ENCODE measurements around the gene CNTNAP3B.
"Not testable (repeated sequence)": the region's sequence is repeated elsewhere in the genome, so short reads cannot be mapped to it uniquely, and the experiment has no call there.

CNTNAP3B gene

DNA sequence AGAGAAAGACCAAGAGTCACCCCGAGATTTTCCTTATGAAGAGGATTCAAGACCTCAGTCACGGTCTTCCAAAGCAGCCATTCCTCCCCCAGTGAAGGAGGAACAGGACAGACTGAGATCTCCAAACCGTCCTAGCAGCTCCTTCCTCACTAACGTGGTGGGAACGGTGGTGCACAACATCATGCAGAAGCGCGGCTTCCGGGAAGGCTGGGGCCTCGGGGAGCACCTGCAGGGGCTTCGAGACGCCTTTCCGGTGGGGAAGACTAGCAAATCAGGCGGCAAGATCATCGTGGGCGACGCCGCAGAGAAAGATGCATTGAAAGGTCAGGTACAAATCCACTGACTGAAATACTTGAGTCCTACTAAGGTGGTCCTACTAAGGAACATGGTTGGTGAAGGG, 154.3 kb downstream of the CNTNAP3B start:
- not testable (repeated sequence) for DNase-seq

- DNase-seq, result not testable (repeated sequence)
These were observed 176.2 kb downstream of the CNTNAP3B start for GRCh38 chr9:41953007-41953406.

DNA sequence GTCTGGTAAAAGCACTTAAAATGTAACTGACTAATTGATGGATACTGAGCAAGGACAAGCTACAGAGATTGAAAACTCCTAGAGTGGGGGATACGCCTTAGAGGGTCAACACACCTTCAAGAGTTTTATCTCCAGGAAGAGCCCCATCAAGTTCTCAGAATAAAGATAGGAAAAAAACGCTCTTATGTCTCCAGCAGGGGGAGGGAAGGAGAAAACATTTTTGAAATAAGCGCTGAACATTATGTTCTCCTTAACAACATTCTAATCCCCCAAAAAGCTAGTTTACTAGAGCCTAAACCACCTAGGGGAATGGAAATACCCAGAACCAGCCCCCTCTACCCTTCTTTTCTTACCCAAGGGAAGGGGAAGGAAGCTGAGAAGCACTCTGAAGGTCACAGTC, 187.5 kb downstream of the CNTNAP3B start:
- not testable (repeated sequence) for DNase-seq

DNA sequence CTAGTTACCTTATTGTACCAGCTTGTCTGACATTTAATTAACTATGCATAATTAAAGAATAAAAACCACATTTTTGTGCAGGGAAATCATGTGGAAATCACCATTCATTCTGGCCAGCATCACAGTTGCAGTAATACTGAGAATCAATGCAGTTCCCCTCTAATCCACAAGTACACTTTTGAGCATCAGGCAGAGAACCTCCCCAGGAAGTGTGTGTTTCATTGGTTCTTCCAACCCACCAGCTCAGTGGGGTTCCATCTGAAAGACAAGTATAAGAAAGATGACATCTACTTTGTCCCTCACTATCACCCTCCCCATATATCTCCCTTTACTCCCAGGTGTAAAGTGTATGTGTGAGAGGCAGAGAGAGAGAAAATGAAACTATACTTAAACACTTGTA, 191.1 kb downstream of the CNTNAP3B start:
- not testable (repeated sequence) for DNase-seq

DNA sequence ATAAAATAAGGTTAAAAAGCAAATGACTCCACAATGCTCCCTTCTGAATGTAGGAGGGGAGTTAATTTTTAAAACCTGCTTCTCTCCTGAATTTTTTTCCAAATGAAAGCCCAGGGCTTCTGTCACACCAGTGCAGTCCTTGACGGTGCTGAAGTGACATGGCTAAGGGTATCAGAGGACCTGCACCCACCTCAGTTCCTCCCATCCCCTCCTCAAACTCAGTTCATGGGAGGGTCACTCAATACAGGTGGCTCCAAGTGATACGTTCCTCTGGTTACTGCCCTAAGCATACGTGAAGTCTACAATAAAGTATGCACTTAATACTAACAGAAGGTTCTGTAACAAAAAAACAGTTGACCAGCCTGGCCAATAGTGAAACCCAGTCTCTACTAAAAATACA, 193.5 kb downstream of the CNTNAP3B start:
- DNase-seq, result not testable (repeated sequence)

- not testable (repeated sequence) for DNase-seq
These were observed 200.1 kb downstream of the CNTNAP3B start for GRCh38 chr9:41929172-41929571.

DNA sequence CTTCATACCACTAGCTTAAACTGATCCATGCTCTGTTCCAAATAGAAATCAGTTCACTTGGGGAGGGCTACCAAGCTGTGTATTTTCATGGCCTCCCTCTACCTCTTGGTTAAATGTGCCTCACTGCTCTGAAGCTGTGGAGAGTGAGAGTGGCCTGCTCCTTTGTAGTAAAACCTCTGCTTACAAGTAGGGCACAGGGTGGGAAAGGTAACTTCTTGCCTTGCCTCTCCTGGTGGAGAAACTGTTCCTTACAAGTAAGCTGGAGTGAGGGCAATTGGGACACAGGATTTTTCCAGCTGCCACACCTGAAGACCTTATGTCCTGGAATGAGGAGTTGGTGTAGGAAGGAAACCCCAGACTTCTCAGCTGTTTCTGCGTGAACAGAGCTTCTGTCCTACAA, 211.9 kb downstream of the CNTNAP3B start:
- not testable (repeated sequence) for DNase-seq

DNA sequence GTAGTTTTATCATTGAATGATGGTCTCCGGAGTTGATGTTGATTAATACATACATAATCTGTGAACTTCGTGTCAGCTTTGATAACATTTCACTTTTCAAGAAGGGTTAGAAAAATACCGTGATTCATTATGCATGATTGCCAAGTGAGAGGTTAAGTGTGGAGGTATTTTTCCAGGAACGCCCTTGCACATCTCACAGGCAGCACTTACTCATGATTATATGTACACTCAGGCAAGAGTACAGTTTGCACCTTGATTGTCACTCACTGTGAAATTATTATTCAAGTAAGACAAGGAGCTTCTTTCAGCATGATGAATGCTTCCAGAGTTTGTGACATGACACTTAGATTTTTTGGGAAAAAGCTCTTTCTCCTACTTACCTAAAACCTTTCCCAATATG, 223.7 kb downstream of the CNTNAP3B start:
- DNase-seq, result not testable (repeated sequence)

GRCh38 chr9:41902762-41903161, 226.5 kb downstream of the CNTNAP3B start:
- DNase-seq, result not testable (repeated sequence)

GRCh38 chr9:41898720-41899343, 230.4 kb downstream of the CNTNAP3B start:
- not testable (repeated sequence) for DNase-seq

GRCh38 chr9:41874557-41874956, 254.7 kb downstream of the CNTNAP3B start:
- not testable (repeated sequence) for DNase-seq

- DNase-seq, result not testable (repeated sequence)
These were observed 273.8 kb downstream of the CNTNAP3B start for GRCh38 chr9:41855422-41855821.

- not testable (repeated sequence) for DNase-seq
These were observed 277.1 kb downstream of the CNTNAP3B start for GRCh38 chr9:41851848-41852740.

DNA sequence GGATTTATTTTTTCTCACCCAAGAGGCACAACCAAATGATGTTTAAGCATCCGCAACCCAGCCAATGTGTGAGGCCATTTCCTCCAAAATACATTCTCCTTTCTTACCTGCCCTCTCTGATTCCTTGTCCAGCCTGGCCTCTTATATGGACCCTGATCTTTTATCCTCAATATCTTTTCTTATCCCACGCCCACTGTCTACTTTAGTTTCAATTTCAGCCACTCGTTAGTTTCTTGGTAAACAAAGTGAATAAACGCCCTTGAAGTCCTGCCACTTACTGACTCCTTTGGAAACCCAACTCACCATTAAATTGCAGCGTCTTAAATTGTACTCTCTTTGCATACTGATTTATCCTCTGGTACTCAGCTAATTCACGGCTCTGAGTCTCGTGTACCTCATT, 281.4 kb downstream of the CNTNAP3B start:
- DNase-seq, result not testable (repeated sequence)
